Adrenal gland (tissue), 12 donors: ENCODE measurements around the gene SFXN5. TPM values are rescaled to one million over a fixed set of nuclear protein-coding genes. Genes with fewer than 3 reads are reported as not detected.

Source experiments
- DNase-seq, 7 donors: peaks; one replicate each; pipeline ENCODE4 v3.0.0-alpha.2; 2019 to 2020
- H3K27ac ChIP-seq, 5 donors: fragments of 200-600 bp; sonication (generic) in 4 of 5; 1 replicate in 3 of 5; 2 replicates in 2 of 5; pipeline versions ENCODE4 v1.5.1 to v1.8.0; 2016 to 2020; ENCODE audit warnings: mild to moderate bottlenecking in 1 of 5
- H3K27me3 ChIP-seq: fragments of 200-600 bp; 2 replicates; pipeline ENCODE4 v1.8.0; 2021
- H3K36me3 ChIP-seq, 2 donors: fragments of 200-600 bp; replicated peaks in 1 of 2; 1 replicate in 1 of 2; 2 replicates in 1 of 2; pipeline versions ENCODE4 v1.5.1 to v1.8.0; 2018 to 2022
- H3K4me1 ChIP-seq, 2 donors: fragments of 200-600 bp; replicated peaks in 1 of 2; 1 replicate in 1 of 2; 2 replicates in 1 of 2; pipeline versions ENCODE4 v1.5.1 to v1.8.0; 2018 to 2021
- H3K4me3 ChIP-seq, 4 donors: fragments of 200-600 bp; sonication (generic) in 3 of 4; one replicate each; pipeline ENCODE4 v1.5.1; 2016 to 2018
- H3K9me3 ChIP-seq, 3 donors: fragments of 200-600 bp; sonication (generic) in 1 of 3; replicated peaks in 1 of 3; 1 replicate in 2 of 3; 2 replicates in 1 of 3; pipeline versions ENCODE4 v1.5.1 to v1.8.0; 2016 to 2021
- CTCF ChIP-seq, 6 experiments: fragments of 450-650 bp in 4 of 6; fragments of 200-600 bp in 2 of 6; sonication (generic) in 1 of 6; IDR thresholded peaks; 1 replicate in 5 of 6; 2 replicates in 1 of 6; pipeline versions ENCODE4 v1.5.1 to v1.8.0; 2016 to 2021; ENCODE audit warnings: antibody characterized with exemption in 6 of 6, mild to moderate bottlenecking in 2 of 6, moderate library complexity in 1 of 6
- POLR2A ChIP-seq, 2 donors: fragments of 450-650 bp; IDR thresholded peaks; one replicate each; pipeline ENCODE4 v1.6.1; 2017; ENCODE audit warnings: antibody characterized with exemption in 2 of 2, mild to moderate bottlenecking in 2 of 2, moderate library complexity in 1 of 2
- WGBS, 4 donors: extraction: QIAGEN DNeasy Blood & Tissue Kit in 2 of 4; methylation state at CpG; one replicate each; pipeline versions ENCODE4 v1.1.5 to v1.1.7; 2013 to 2017; 5-methylcytosine and 5-hydroxymethylcytosine counted together
- intact Hi-C, 2 donors: fragments of 100-400 bp; cut with DNase I; formaldehyde crosslinking; loops; one replicate each; pipeline versions ENCODE4 v1.14.1 to v1.15.0; 2022 to 2023
- polyA plus RNA-seq, 3 donors: library from polyadenylated mRNA; stranded (reverse); fragments of 200-250 nt in 2 of 3; fragments of 350-450 nt in 1 of 3; fragmentation: Illumina TruSeq in 1 of 3; extraction: RNeasy Lipid Tissue Mini Kit (QIAGEN cat#74804) in 1 of 3; gene quantifications; one replicate each; pipeline ENCODE4 v1.2.3, GENCODE V29; 2013 to 2014
- total RNA-seq, 9 donors: library from RNA; depleted of rRNA in 4 of 9; stranded (reverse); fragments of >200 nt in 4 of 9; fragments of 120-200 nt in 1 of 9; fragmentation: NEBNext Ultra II Directional in 1 of 9; extraction: Animal tissue kit (Norgen Biotek cat#: 25700) in 1 of 9; gene quantifications; one replicate each; pipeline versions ENCODE4 v1.1.0 to v1.2.4, GENCODE V29; 2013 to 2023
- donor health status: healthy with polysubstance abuse.
- donor health status: Bipolar disorder and iron deficiency.
- donor health status: DM: yes; HTN: yes; CAD: no.
- donor health status: DM: no; HTN: no; CAD: no.
- donor health status: DM: no; HTN: no; CAD: no.
- donor health status: DM: yes; HTN: yes; CAD: no.

SFXN5 gene
- total and polyA plus RNA-seq, 12 donors: 12.2 to 56.5 (median 32.7) TPM

GRCh38 chr2:72964146-72964525, 107.4 kb downstream of the SFXN5 start:
- no peak overlapping the region for H3K4me3 ChIP-seq
- no peak for DNase-seq
- no peaks in the 10 kb centered on the region for H3K36me3 ChIP-seq
- H3K27ac ChIP-seq: no peak overlapping the region
- 94 to 99% (median 97%) methylated on average over 6 of the region's 6 CpGs for WGBS, 4 donors
- H3K9me3 ChIP-seq: no peaks in the 10 kb centered on the region
- H3K27me3 ChIP-seq: no peaks in the 10 kb centered on the region
- intact Hi-C loops: no loop called here
- H3K4me1 ChIP-seq: no peaks in the 10 kb centered on the region
- no peak for TF ChIP-seq POLR2A (IDR thresholded peaks at IDR 0.05)
- no peak for TF ChIP-seq CTCF (IDR thresholded peaks at IDR 0.05)

- TF ChIP-seq POLR2A (IDR thresholded peaks at IDR 0.05): no peak
- TF ChIP-seq CTCF (IDR thresholded peaks at IDR 0.05): no peak
- DNase-seq: no peak
- Histone ChIP-seq H3K4me1 (no peaks in the 10 kb centered on the region), H3K36me3 (no peaks in the 10 kb centered on the region), H3K4me3 (no peak overlapping the region), H3K27ac (no peak overlapping the region), H3K9me3 (no peaks in the 10 kb centered on the region), H3K27me3 (no peaks in the 10 kb centered on the region)
- intact Hi-C loops: no loop called here
- 89 to 90% (median 90%) methylated on average over 10 of the region's 10 CpGs for WGBS, 4 donors
Observed at GRCh38 chr2:72963423-72964145, 107.9 kb downstream of the SFXN5 start.

- TF ChIP-seq CTCF (IDR thresholded peaks at IDR 0.05) (no peak), POLR2A (IDR thresholded peaks at IDR 0.05) (no peak)
- DNase-seq: no peak
- H3K27ac ChIP-seq: no peak overlapping the region
- no peaks in the 10 kb centered on the region for H3K4me1 ChIP-seq
- intact Hi-C loops: no loop called here
- no peaks in the 10 kb centered on the region for H3K9me3 ChIP-seq
- H3K4me3 ChIP-seq: no peak overlapping the region
- H3K27me3 ChIP-seq: no peaks in the 10 kb centered on the region
- 75 to 94% (median 89%) methylated on average over 6 to 7 of the region's 7 CpGs for WGBS, 4 donors
- no peaks in the 10 kb centered on the region for H3K36me3 ChIP-seq
Observed at GRCh38 chr2:72962911-72963310, 108.6 kb downstream of the SFXN5 start.

- Histone ChIP-seq H3K27me3 (no peaks in the 10 kb centered on the region), H3K4me3 (no peak overlapping the region), H3K36me3 (no peaks in the 10 kb centered on the region), H3K27ac (no peak overlapping the region), H3K4me1 (no peaks in the 10 kb centered on the region), H3K9me3 (no peaks in the 10 kb centered on the region)
- 83 to 92% (median 86%) methylated on average over 5 to 8 of the region's 8 CpGs for WGBS, 4 donors
- TF ChIP-seq POLR2A (IDR thresholded peaks at IDR 0.05) (no peak), CTCF (IDR thresholded peaks at IDR 0.05) (no peak)
- intact Hi-C loops: no loop called here
- DNase-seq: no peak
Observed at GRCh38 chr2:72961853-72962468, 109.6 kb downstream of the SFXN5 start.
